SK-N-SH (cell line): ENCODE data around the gene NOP53. TPM values are rescaled to one million over a fixed set of nuclear protein-coding genes. Genes with fewer than 3 reads are reported as not detected.

Source experiments
- CTCF ChIA-PET: fragments of 300-600, 350-600 bp; formaldehyde crosslinking; extraction: SDS; loops from one replicate; lab custom pipeline; 2021; lab: Yijun Ruan, JAX
- POLR2A ChIA-PET: fragments of 350-600 bp; sonication (Branson Sonifier 250); formaldehyde crosslinking; extraction: SDS; loops from one replicate; lab custom pipeline; 2020; ENCODE audit warnings: antibody characterized with exemption, inconsistent platforms; lab: Yijun Ruan, JAX
- DNase-seq: peaks from one replicate; pipeline ENCODE4 v3.0.0; 2012
- H2AFZ ChIP-seq: fragments of 200-600 bp; sonication (generic); 2 replicates; pipeline ENCODE4 v1.8.1; 2016; ENCODE audit warnings: antibody characterized with exemption, mild to moderate bottlenecking, low read depth
- H3F3A ChIP-seq: fragments of 200-600 bp; sonication (generic); replicated peaks from 2 replicates; pipeline ENCODE3; 2016; ENCODE audit warnings: antibody characterized with exemption, mild to moderate bottlenecking; ENCODE audit not compliant: insufficient read depth
- H3K27ac ChIP-seq, 2 experiments: fragments of 200-500 bp in 1 of 2; fragments of 200-600 bp in 1 of 2; sonication (Bioruptor generic) in 1 of 2; sonication (generic), shearing (Covaris generic) in 1 of 2; 2 replicates each; pipeline versions ENCODE4 v1.5.1 to v1.6.1; 2014 to 2016; ENCODE audit warnings: low read depth in 2 of 2, inconsistent platforms in 1 of 2, low read length in 1 of 2, mild to moderate bottlenecking in 1 of 2, mixed read lengths in 1 of 2
- H3K27me3 ChIP-seq: fragments of 200-600 bp; sonication (generic), shearing (Covaris generic); 2 replicates; pipeline ENCODE4 v1.6.1; 2016; ENCODE audit warnings: mixed run types; ENCODE audit not compliant: insufficient read depth
- H3K36me3 ChIP-seq, 2 experiments: fragments of 200-500 bp in 1 of 2; fragments of 200-600 bp in 1 of 2; sonication (Bioruptor generic) in 1 of 2; sonication (generic) in 1 of 2; replicated peaks in 1 of 2; 2 replicates each; pipeline versions ENCODE3 to v1.5.1; 2014 to 2016; ENCODE audit warnings: low read length in 1 of 2, mild to moderate bottlenecking in 1 of 2; ENCODE audit not compliant: insufficient read depth in 2 of 2, control insufficient read depth in 1 of 2
- H3K4me1 ChIP-seq, 2 experiments: fragments of 200-500 bp in 1 of 2; fragments of 200-600 bp in 1 of 2; sonication (Bioruptor generic) in 1 of 2; sonication (generic), shearing (Covaris generic) in 1 of 2; 2 replicates each; pipeline versions ENCODE4 v1.5.1 to v1.6.1; 2014 to 2016; ENCODE audit warnings: low read depth in 1 of 2, low read length in 1 of 2, mixed run types in 1 of 2; ENCODE audit not compliant: insufficient read depth in 2 of 2, control insufficient read depth in 1 of 2
- H3K4me2 ChIP-seq: fragments of 200-600 bp; sonication (generic), shearing (Covaris generic); 2 replicates; pipeline ENCODE4 v1.6.1; 2017; ENCODE audit warnings: mixed run types
- H3K4me3 ChIP-seq, 2 experiments: fragments of 200-500 bp in 1 of 2; fragments of 200-600 bp in 1 of 2; sonication (Bioruptor generic) in 1 of 2; sonication (generic), shearing (Covaris generic) in 1 of 2; 2 replicates each; pipeline versions ENCODE4 v1.5.1 to v1.8.1; 2014 to 2016; ENCODE audit warnings: low read depth in 2 of 2, inconsistent platforms in 1 of 2, low read length in 1 of 2, mild to moderate bottlenecking in 1 of 2, mixed read lengths in 1 of 2, moderate library complexity in 1 of 2
- H3K79me2 ChIP-seq: fragments of 200-600 bp; sonication (generic); 2 replicates; pipeline ENCODE4 v1.8.1; 2017; ENCODE audit warnings: mild to moderate bottlenecking; ENCODE audit not compliant: insufficient read depth
- H3K9ac ChIP-seq: fragments of 200-600 bp; sonication (generic); 2 replicates; pipeline ENCODE4 v1.6.1; 2017; ENCODE audit warnings: mixed run types
- H3K9me2 ChIP-seq: fragments of 200-600 bp; sonication (generic); 2 replicates; pipeline ENCODE4 v1.6.1; 2017; ENCODE audit warnings: mixed run types
- H3K9me3 ChIP-seq: fragments of 200-600 bp; sonication (generic); 2 replicates; pipeline ENCODE4 v1.6.1; 2017; ENCODE audit warnings: mixed run types, mild to moderate bottlenecking, moderate library complexity
- H4K20me1 ChIP-seq: fragments of 200-600 bp; sonication (generic); 2 replicates; pipeline ENCODE4 v1.6.1; 2017; ENCODE audit warnings: mild to moderate bottlenecking, mixed run types; ENCODE audit not compliant: insufficient read depth
- CHD2 ChIP-seq: fragments of 150-350 bp; IDR thresholded peaks from 2 replicates; pipeline ENCODE4 v1.6.1; 2018; ENCODE audit warnings: low read length; ENCODE audit not compliant: partially characterized antibody
- CTCF ChIP-seq: fragments of 200-600 bp; sonication (generic); IDR thresholded peaks from 2 replicates; pipeline ENCODE4 v1.6.1; 2017; ENCODE audit warnings: antibody characterized with exemption, mild to moderate bottlenecking, moderate library complexity
- ELF1 ChIP-seq: IDR thresholded peaks from 2 replicates; pipeline ENCODE4 v1.4.0; 2012
- EP300 ChIP-seq, 2 experiments: IDR thresholded peaks; 2 replicates each; pipeline versions ENCODE4 v1.4.0 to v1.6.1; 2012; ENCODE audit warnings: borderline replicate concordance in 1 of 2, low read depth in 1 of 2, low read length in 1 of 2
- EZH2phosphoT487 ChIP-seq: fragments of 200-600 bp; sonication (generic); IDR thresholded peaks from 2 replicates; pipeline ENCODE4 v1.6.1; 2017; ENCODE audit warnings: low read depth, mixed run types, mild to moderate bottlenecking, antibody characterized with exemption, moderate library complexity, borderline replicate concordance
- FOSL2 ChIP-seq: IDR thresholded peaks from 2 replicates; pipeline ENCODE4 v1.4.0; 2012; ENCODE audit warnings: low read depth, mild to moderate bottlenecking, moderate library complexity, borderline replicate concordance
- GABPA ChIP-seq: IDR thresholded peaks from 2 replicates; pipeline ENCODE4 v1.4.0; 2012; ENCODE audit warnings: low read depth, mild to moderate bottlenecking
- GATA2 ChIP-seq: sonication (generic); formaldehyde crosslinking; IDR thresholded peaks from 2 replicates; pipeline ENCODE4 v1.5.0; 2020; ENCODE audit warnings: mild to moderate bottlenecking, missing genetic modification reagents
- IRF3 ChIP-seq: fragments of 150-350 bp; IDR thresholded peaks from 2 replicates; pipeline ENCODE4 v1.6.1; 2016; ENCODE audit warnings: mild to moderate bottlenecking, low read depth, low read length
- JUND ChIP-seq: IDR thresholded peaks from 2 replicates; pipeline ENCODE4 v1.4.0; 2012
- MEF2A ChIP-seq: IDR thresholded peaks from 2 replicates; pipeline ENCODE4 v1.4.0; 2012; ENCODE audit warnings: low read depth, borderline replicate concordance
- NRF1 ChIP-seq: IDR thresholded peaks from 2 replicates; pipeline ENCODE4 v1.6.1; 2012; ENCODE audit warnings: low read depth, mild to moderate bottlenecking, low read length
- REST ChIP-seq: IDR thresholded peaks from 2 replicates; pipeline ENCODE4 v1.6.1; 2012; ENCODE audit warnings: mild to moderate bottlenecking, low read depth, low read length, moderate library complexity
- SIN3A ChIP-seq: IDR thresholded peaks from 2 replicates; pipeline ENCODE4 v1.6.1; 2012; ENCODE audit warnings: low read depth, mild to moderate bottlenecking, low read length, moderate library complexity, borderline replicate concordance
- TCF12 ChIP-seq: IDR thresholded peaks from 2 replicates; pipeline ENCODE4 v1.4.0; 2012
- TEAD4 ChIP-seq: IDR thresholded peaks from 2 replicates; pipeline ENCODE4 v1.4.0; 2012; ENCODE audit warnings: mild to moderate bottlenecking, borderline replicate concordance; ENCODE audit not compliant: insufficient read depth
- YY1 ChIP-seq: IDR thresholded peaks from 2 replicates; pipeline ENCODE4 v1.4.0; 2012; ENCODE audit warnings: low read depth, mild to moderate bottlenecking
- ZBTB33 ChIP-seq: IDR thresholded peaks from 2 replicates; pipeline ENCODE4 v1.4.0; 2012; ENCODE audit warnings: low read depth, borderline replicate concordance
- WGBS: methylation state at CpG from one replicate; pipeline ENCODE4 v1.1.6; 2017; ENCODE audit warnings: low lambda C conversion rate; 5-methylcytosine and 5-hydroxymethylcytosine counted together
- polyA plus RNA-seq, 3 experiments: library from polyadenylated mRNA; depleted of rRNA; stranded (reverse); fragments of >200 nt; gene quantifications; 2 replicates each; pipeline ENCODE4 v1.2.3, GENCODE V29; 2012
- TF ChIP-seq, protein P1 (sequence below): IDR thresholded peaks from 2 replicates; pipeline ENCODE4 v1.4.0; 2012; ENCODE audit warnings: low read depth, borderline replicate concordance

Gene NOP53
- polyA plus RNA-seq, 1 of the 3 experiments (the other 2 are of a cell fraction), result 275 TPM

- no peaks in the 10 kb centered on the region for H3K4me1 ChIP-seq
- H3K4me3 ChIP-seq, result no peak overlapping the region
- POLR2A ChIA-PET, result interaction anchor here (0.6 kb wide), 1 partner anchor 131 kb away, joined by 3 read pairs; no protein-coding TSS in a partner anchor
- H3K27ac ChIP-seq, result no peak overlapping the region
- H3K4me2 ChIP-seq, result no peak overlapping the region
- H3K9me3 ChIP-seq, result no peaks in the 10 kb centered on the region
- CTCF ChIA-PET, result interaction anchor here (0.7 to 1.4 kb wide), 4 partner anchors 8 to 595 kb away, joined by 3 to 4 read pairs (median 4); no protein-coding TSS in a partner anchor
- H3K9me2 ChIP-seq, result no peaks in the 10 kb centered on the region
- WGBS, result 25% methylated on average over 14 of the region's 14 CpGs
- no peak for TF ChIP-seq CTCF
- no peak for TF ChIP-seq EP300 (IDR thresholded peaks at IDR 0.05; ENCODE audit: borderline replicate concordance in 1 of 2, low read depth in 1 of 2, low read length in 1 of 2)
- TF ChIP-seq ELF1, result no peak
- no peak for TF ChIP-seq REST
- TF ChIP-seq TCF12, result no peak
- no peak for TF ChIP-seq ZBTB33
- no peak for TF ChIP-seq EZH2phosphoT487
- TF ChIP-seq, protein P1, sequence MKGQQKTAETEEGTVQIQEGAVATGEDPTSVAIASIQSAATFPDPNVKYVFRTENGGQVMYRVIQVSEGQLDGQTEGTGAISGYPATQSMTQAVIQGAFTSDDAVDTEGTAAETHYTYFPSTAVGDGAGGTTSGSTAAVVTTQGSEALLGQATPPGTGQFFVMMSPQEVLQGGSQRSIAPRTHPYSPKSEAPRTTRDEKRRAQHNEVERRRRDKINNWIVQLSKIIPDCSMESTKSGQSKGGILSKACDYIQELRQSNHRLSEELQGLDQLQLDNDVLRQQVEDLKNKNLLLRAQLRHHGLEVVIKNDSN, result no peak
- TF ChIP-seq TEAD4, result no peak
- no peak for TF ChIP-seq NRF1
- TF ChIP-seq GABPA, result no peak
- TF ChIP-seq MEF2A, result no peak
- no peak for TF ChIP-seq SIN3A
- no peak for TF ChIP-seq JUND
- TF ChIP-seq GATA2, result no peak
- TF ChIP-seq YY1, result no peak
- no peak for TF ChIP-seq FOSL2
- no peak for TF ChIP-seq CHD2
- no peak for TF ChIP-seq IRF3
- H2AFZ ChIP-seq, result no peak overlapping the region
- no peaks in the 10 kb centered on the region for H3K27me3 ChIP-seq
- no peaks in the 10 kb centered on the region for H3F3A ChIP-seq
- no peaks in the 10 kb centered on the region for H3K36me3 ChIP-seq
- no peak overlapping the region for H3K9ac ChIP-seq
- DNase-seq, result no peak
- no peaks in the 10 kb centered on the region for H4K20me1 ChIP-seq
- no peaks in the 10 kb centered on the region for H3K79me2 ChIP-seq
Observed at GRCh38 chr19:47797996-47798903, 52.9 kb downstream of the NOP53 start.
